Smooth muscle cell (in vitro differentiated cells): ENCODE measurements around the gene HNRNPM. TPM values are rescaled to one million over a fixed set of nuclear protein-coding genes. Genes with fewer than 3 reads are reported as not detected.

Experiments used
- DNase-seq: peaks from one replicate; lab custom pipeline; 2025; ENCODE audit not compliant: unreplicated experiment; lab: John Stamatoyannopoulos, UW
- H2AFZ ChIP-seq: fragments of 200-600 bp; sonication (generic); 2 replicates; pipeline ENCODE4 v1.6.0; 2016; ENCODE audit warnings: antibody characterized with exemption, low read depth, mild to moderate bottlenecking
- H3F3A ChIP-seq: fragments of 200-600 bp; sonication (generic); 2 replicates; pipeline ENCODE4 v1.6.0; 2017; ENCODE audit warnings: antibody characterized with exemption, low read depth
- H3K27ac ChIP-seq: fragments of 200-600 bp; sonication (generic); 2 replicates; pipeline ENCODE4 v1.5.1; 2016; ENCODE audit warnings: low read depth, mild to moderate bottlenecking
- H3K27me3 ChIP-seq: fragments of 200-600 bp; sonication (generic); 2 replicates; pipeline ENCODE4 v1.6.1; 2016; ENCODE audit warnings: low read depth, mild to moderate bottlenecking
- H3K36me3 ChIP-seq: fragments of 200-600 bp; sonication (generic); 2 replicates; pipeline ENCODE4 v1.5.1; 2016; ENCODE audit warnings: low read depth
- H3K4me1 ChIP-seq: fragments of 200-600 bp; sonication (generic); 2 replicates; pipeline ENCODE4 v1.5.1; 2016; ENCODE audit warnings: low read depth
- H3K4me2 ChIP-seq: fragments of 200-600 bp; sonication (generic); 2 replicates; pipeline ENCODE4 v1.6.0; 2016; ENCODE audit warnings: mild to moderate bottlenecking
- H3K4me3 ChIP-seq: fragments of 200-600 bp; sonication (generic); 2 replicates; pipeline ENCODE4 v1.5.1; 2016; ENCODE audit warnings: mild to moderate bottlenecking
- H3K79me2 ChIP-seq: fragments of 200-600 bp; sonication (generic); 2 replicates; pipeline ENCODE4 v1.6.0; 2016; ENCODE audit warnings: low read depth, mild to moderate bottlenecking
- H3K9ac ChIP-seq: fragments of 200-600 bp; sonication (generic); 2 replicates; pipeline ENCODE4 v1.6.0; 2016; ENCODE audit warnings: low read depth
- H3K9me3 ChIP-seq: fragments of 200-600 bp; sonication (generic); replicated peaks from 2 replicates; pipeline ENCODE4 v1.5.1; 2016; ENCODE audit warnings: low read depth
- H4K20me1 ChIP-seq: fragments of 200-600 bp; sonication (generic); 2 replicates; pipeline ENCODE4 v1.6.0; 2016; ENCODE audit warnings: low read depth
- CTCF ChIP-seq: fragments of 200-600 bp; sonication (generic); IDR thresholded peaks from 2 replicates; pipeline ENCODE4 v1.5.1; 2017; ENCODE audit warnings: borderline replicate concordance, mild to moderate bottlenecking, antibody characterized with exemption; ENCODE audit not compliant: insufficient read depth, poor library complexity, severe bottlenecking
- WGBS: methylation state at CpG from one replicate; pipeline ENCODE4 v1.1.7; 2016; ENCODE audit warnings: low lambda C conversion rate; 5-methylcytosine and 5-hydroxymethylcytosine counted together
- polyA plus RNA-seq: library from polyadenylated mRNA; unstranded; fragments of >200 nt; fragmentation: Nextera tagmentation; extraction: Ambion mirVana; gene quantifications from 2 replicates; pipeline ENCODE4 v1.2.1, GENCODE V29; 2016
- total RNA-seq: library from RNA; depleted of rRNA; stranded (reverse); fragments of >200 nt; gene quantifications from 2 replicates; pipeline ENCODE4 v1.2.3, GENCODE V29; 2014

HNRNPM gene
- total and polyA plus RNA-seq, 2 experiments from 2014 or later, result 44.3 to 143 TPM

GRCh38 chr19:8503510-8503909, 58.7 kb downstream of the HNRNPM start:
- Histone ChIP-seq H3K9ac (no peak overlapping the region), H3K9me3 (no peaks in the 10 kb centered on the region), H4K20me1 (no peaks in the 10 kb centered on the region), H3K4me2 (no peak overlapping the region), H3K4me3 (no peak overlapping the region), H3K27ac (no peak overlapping the region), H3K36me3 (no peaks in the 10 kb centered on the region), H3F3A (peaks cover 10% of the 10 kb centered on the region), H2AFZ (no peak overlapping the region), H3K4me1 (peaks cover 23% of the 10 kb centered on the region), H3K27me3 (no peaks in the 10 kb centered on the region), H3K79me2 (no peaks in the 10 kb centered on the region)
- no peak for TF ChIP-seq CTCF
- 96% methylated on average over 7 of the region's 7 CpGs for WGBS
- DNase-seq, result no peak

DNA sequence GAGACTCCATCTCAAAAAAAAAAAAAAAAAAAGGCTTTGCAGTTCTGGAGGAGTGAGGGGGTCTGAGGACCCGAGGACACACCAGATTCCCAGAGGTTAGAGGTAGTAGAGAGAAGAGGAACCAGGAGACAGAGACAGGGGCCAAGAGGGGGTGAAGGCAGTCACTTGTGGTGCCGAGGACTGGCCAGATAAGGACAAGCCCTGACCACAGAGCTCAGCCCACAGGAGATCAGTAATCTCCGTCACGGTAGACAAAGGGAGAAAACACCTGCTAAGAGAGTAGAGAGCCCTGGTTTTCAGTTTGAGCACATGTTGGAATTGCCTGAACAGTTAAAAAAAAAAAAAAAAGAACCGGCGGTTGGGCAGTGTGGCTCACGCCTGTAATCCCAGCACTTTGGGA, 59.4 kb downstream of the HNRNPM start:
- peaks cover 23% of the 10 kb centered on the region for H3K4me1 ChIP-seq
- 90% methylated on average over 7 of the region's 7 CpGs for WGBS
- no peaks in the 10 kb centered on the region for H3K9me3 ChIP-seq

DNA sequence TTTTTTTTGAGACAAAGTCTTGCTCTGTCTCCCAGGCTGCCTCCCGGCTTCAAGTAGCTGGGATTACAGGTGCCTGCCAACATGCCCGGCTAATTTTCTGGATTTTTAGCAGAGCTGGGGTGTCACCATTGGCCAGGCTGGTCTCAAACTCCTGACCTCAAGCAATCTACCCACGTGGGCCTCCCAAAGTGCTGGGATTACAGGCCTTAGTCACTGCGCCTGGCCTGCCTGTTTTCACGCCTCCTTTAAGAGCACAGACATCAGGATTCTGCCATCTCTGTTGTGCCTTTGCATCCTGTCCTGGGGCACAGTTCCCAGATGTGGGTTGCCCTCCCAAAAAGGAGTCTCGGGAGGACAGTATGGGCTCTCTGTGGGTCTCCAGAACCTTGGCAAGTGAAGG, 60.1 kb downstream of the HNRNPM start:
- Histone ChIP-seq H3K27ac (no peak overlapping the region), H4K20me1 (no peaks in the 10 kb centered on the region), H3K9me3 (no peaks in the 10 kb centered on the region), H3K4me2 (no peak overlapping the region), H3K27me3 (no peaks in the 10 kb centered on the region), H3K4me1 (peaks cover 19% of the 10 kb centered on the region), H3K79me2 (no peaks in the 10 kb centered on the region), H3K36me3 (no peaks in the 10 kb centered on the region), H2AFZ (no peak overlapping the region), H3K4me3 (no peak overlapping the region), H3K9ac (no peak overlapping the region), H3F3A (peaks cover 10% of the 10 kb centered on the region)
- WGBS, result 74% methylated on average over 6 of the region's 6 CpGs
- no peak for DNase-seq
- no peak for TF ChIP-seq CTCF

More for the DNA sequence above, 59.4 kb downstream of the HNRNPM start:
- no peak overlapping the region for H3K27ac ChIP-seq
- H3K4me2 ChIP-seq, result no peak overlapping the region
- H3K9ac ChIP-seq, result no peak overlapping the region
- DNase-seq, result no peak
- H2AFZ ChIP-seq, result no peak overlapping the region
- H3K36me3 ChIP-seq, result no peaks in the 10 kb centered on the region
- no peaks in the 10 kb centered on the region for H3K79me2 ChIP-seq
- peaks cover 10% of the 10 kb centered on the region for H3F3A ChIP-seq
- no peak overlapping the region for H3K4me3 ChIP-seq
- TF ChIP-seq CTCF, result no peak
- no peaks in the 10 kb centered on the region for H3K27me3 ChIP-seq
- no peaks in the 10 kb centered on the region for H4K20me1 ChIP-seq

DNA sequence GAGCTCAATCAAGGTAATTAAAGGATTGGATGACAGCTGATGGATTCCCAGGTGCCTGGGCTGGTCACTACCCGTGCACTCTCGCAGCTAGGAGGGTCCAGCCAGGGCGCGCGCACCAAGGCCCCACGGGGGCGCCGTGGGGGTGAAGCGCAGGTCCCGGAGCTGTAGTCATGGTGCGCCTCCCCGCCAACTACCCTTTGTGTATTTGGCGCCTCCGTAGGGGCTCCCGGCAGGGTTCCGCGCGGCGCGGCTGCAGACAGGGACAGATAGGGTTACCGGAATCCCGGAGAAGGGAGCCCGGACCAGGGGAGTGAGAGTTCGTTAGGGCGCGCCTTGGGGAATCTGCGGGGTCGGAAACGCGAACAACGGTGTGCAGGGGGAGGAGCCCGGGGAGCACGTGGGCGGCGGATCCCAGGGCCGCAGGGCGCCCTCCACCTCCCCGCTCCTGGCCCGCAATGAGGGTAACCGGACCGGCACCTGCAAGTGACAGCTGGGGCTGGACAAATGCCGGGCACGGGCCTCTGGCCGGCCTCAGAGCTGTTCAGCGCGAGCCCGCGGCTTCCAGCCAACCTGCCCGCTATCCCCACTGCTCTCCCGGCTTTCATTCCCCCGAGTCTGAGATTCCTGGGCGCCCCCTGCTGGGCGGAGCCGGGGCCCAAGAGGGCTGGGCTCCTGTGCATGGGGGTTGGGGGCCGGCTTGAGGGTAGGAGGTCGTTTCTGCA, 61.1 kb downstream of the HNRNPM start:
- Histone ChIP-seq H3K36me3 (no peaks in the 10 kb centered on the region), H3K27me3 (no peaks in the 10 kb centered on the region), H2AFZ (no peak overlapping the region), H3K79me2 (no peaks in the 10 kb centered on the region), H3F3A (peaks cover 10% of the 10 kb centered on the region), H3K27ac (no peak overlapping the region), H3K9me3 (no peaks in the 10 kb centered on the region), H3K9ac (no peak overlapping the region), H3K4me1 (peaks cover 12% of the 10 kb centered on the region), H3K4me2 (peak overlapping the region; percentile 99), H4K20me1 (no peaks in the 10 kb centered on the region), H3K4me3 (peak overlapping the region; percentile 69)
- WGBS, result 1% methylated on average over 54 of the region's 56 CpGs
- peak; percentile 92 for TF ChIP-seq CTCF
- peak; percentile 40 for DNase-seq
